GM21447 (cell line): Measurements from ENCODE around the gene ARFGAP1.

ENCODE experiments used
- ATAC-seq: cut with Tn5 transposase; IDR thresholded peaks from one replicate; pipeline ENCODE4 v1.9.1; 2021; ENCODE audit not compliant: unreplicated experiment

Gene ARFGAP1

GRCh38 chr20:63259734-63260460 is 12.7 kb upstream of the ARFGAP1 start:
- no peak for ATAC-seq

- ATAC-seq = no peak
Observed at GRCh38 chr20:63260521-63260920, 12.1 kb upstream of the ARFGAP1 start.

GRCh38 chr20:63261060-63261794 is 11.4 kb upstream of the ARFGAP1 start:
- no peak for ATAC-seq

GRCh38 chr20:63261795-63262528 is 10.7 kb upstream of the ARFGAP1 start:
- no peak for ATAC-seq

- ATAC-seq = no peak
Observed at GRCh38 chr20:63262836-63263235, 9.8 kb upstream of the ARFGAP1 start.

- no peak for ATAC-seq
Observed at GRCh38 chr20:63264000-63264399, 8.6 kb upstream of the ARFGAP1 start.

- no peak for ATAC-seq
Observed at GRCh38 chr20:63264519-63264918, 8.1 kb upstream of the ARFGAP1 start.

GRCh38 chr20:63265891-63266515 is 6.6 kb upstream of the ARFGAP1 start:
- ATAC-seq = no peak

GRCh38 chr20:63267691-63268090 is 4.9 kb upstream of the ARFGAP1 start:
- ATAC-seq = no peak

- ATAC-seq = no peak
Observed at GRCh38 chr20:63268256-63268655, 4.4 kb upstream of the ARFGAP1 start.

GRCh38 chr20:63268671-63269439 is 3.8 kb upstream of the ARFGAP1 start:
- ATAC-seq = no peak

- ATAC-seq = no peak
Observed at GRCh38 chr20:63269724-63270123, 2.9 kb upstream of the ARFGAP1 start.

- no peak for ATAC-seq
Observed at GRCh38 chr20:63270606-63271325, 1.8 kb upstream of the ARFGAP1 start.

GRCh38 chr20:63273059-63273579 is 506 bp downstream of the ARFGAP1 start:
- ATAC-seq = no peak

GRCh38 chr20:63273635-63274380 is 1.2 kb downstream of the ARFGAP1 start:
- ATAC-seq = no peak

GRCh38 chr20:63274381-63275228 is 2.0 kb downstream of the ARFGAP1 start:
- no peak for ATAC-seq

GRCh38 chr20:63275825-63276224 is 3.2 kb downstream of the ARFGAP1 start:
- ATAC-seq = no peak

GRCh38 chr20:63276956-63277355 is 4.3 kb downstream of the ARFGAP1 start:
- no peak for ATAC-seq
